Ovary (tissue), 9 donors: Measurements from ENCODE around the gene GMFB. TPM values are rescaled to one million over a fixed set of nuclear protein-coding genes. Genes with fewer than 3 reads are reported as not detected.

Experiments used
- DNase-seq, 5 donors: peaks; one replicate each; pipeline ENCODE4 v3.0.0-alpha.2; 2019 to 2020
- H3K27ac ChIP-seq, 2 donors: fragments of 200-600 bp; one replicate each; pipeline versions ENCODE4 v1.5.1 to v1.8.0; 2019 to 2022
- H3K27me3 ChIP-seq: fragments of 200-600 bp; one replicate; pipeline ENCODE4 v1.8.0; 2022
- H3K36me3 ChIP-seq: fragments of 200-600 bp; sonication (generic); one replicate; pipeline ENCODE4 v1.5.1; 2019
- H3K4me1 ChIP-seq: one replicate; pipeline ENCODE4 v1.8.1; 2013; ENCODE audit warnings: mild to moderate bottlenecking, moderate library complexity; ENCODE audit not compliant: insufficient read depth
- H3K4me3 ChIP-seq: fragments of 200-600 bp; sonication (generic); one replicate; pipeline ENCODE4 v1.5.1; 2017
- H3K9me3 ChIP-seq, 2 donors: fragments of 200-600 bp in 1 of 2; sonication (generic) in 1 of 2; one replicate each; pipeline versions ENCODE4 v1.5.1 to v1.8.1; 2013 to 2019; ENCODE audit warnings: mild to moderate bottlenecking in 1 of 2, moderate library complexity in 1 of 2
- CTCF ChIP-seq, 3 donors: fragments of 450-650 bp in 2 of 3; fragments of 200-600 bp in 1 of 3; IDR thresholded peaks; one replicate each; pipeline versions ENCODE4 v1.5.1 to v1.8.0; 2016 to 2022; ENCODE audit warnings: antibody characterized with exemption in 3 of 3, mild to moderate bottlenecking in 1 of 3
- EP300 ChIP-seq: sonication (generic); formaldehyde crosslinking; IDR thresholded peaks from one replicate; pipeline ENCODE4 v1.6.1; 2017; ENCODE audit warnings: antibody characterized with exemption
- POLR2A ChIP-seq: fragments of 450-650 bp; IDR thresholded peaks from one replicate; pipeline ENCODE4 v1.6.1; 2017; ENCODE audit warnings: antibody characterized with exemption, mild to moderate bottlenecking, moderate library complexity
- WGBS, 3 donors: extraction: QIAGEN DNeasy Blood & Tissue Kit in 1 of 3; methylation state at CpG; one replicate each; pipeline versions ENCODE4 v1.1.5 to v1.1.7; 2013 to 2017; 5-methylcytosine and 5-hydroxymethylcytosine counted together
- intact Hi-C, 4 donors: fragments of 100-400 bp; cut with DNase I; formaldehyde crosslinking; loops; one replicate each; pipeline versions ENCODE4 v1.11.0 to v1.15.1; 2022 to 2023
- polyA plus RNA-seq, 2 donors: library from polyadenylated mRNA; stranded (reverse); fragments of 200-250 nt in 1 of 2; fragments of 350-450 nt in 1 of 2; fragmentation: Illumina TruSeq in 1 of 2; extraction: RNeasy Lipid Tissue Mini Kit (QIAGEN cat#74804) in 1 of 2; gene quantifications; one replicate each; pipeline ENCODE4 v1.2.3, GENCODE V29; 2013 to 2014
- total RNA-seq, 7 donors: library from RNA; depleted of rRNA in 2 of 7; stranded (reverse); fragments of >200 nt in 2 of 7; fragmentation: NEBNext Ultra II Directional in 3 of 7; extraction: Animal tissue kit (Norgen Biotek cat#: 25700) in 3 of 7; gene quantifications; one replicate each; pipeline versions ENCODE4 v1.1.0 to v1.2.4, GENCODE V29; 2016 to 2023
- donor health status: DM: no; HTN: no; CAD: no; lungs with moderate emphysema.
- donor health status: DM: no; HTN: no; CAD: no.
- donor health status: Bipolar disorder and iron deficiency.
- donor health status: DM: yes; HTN: yes; CAD: no.
- donor health status: DM: no; HTN: no; CAD: no.
- donor health status: DM: yes; HTN: yes; CAD: no.

The GMFB gene
- total and polyA plus RNA-seq, 9 donors, result 14.1 to 65.5 (median 30.0) TPM

- 83 to 89% (median 86%) methylated on average over 3 of the region's 3 CpGs for WGBS, 3 donors
- no peaks in the 10 kb centered on the region for H3K9me3 ChIP-seq
- intact Hi-C loops, result no loop called here
- DNase-seq, result no peak
- H3K4me1 ChIP-seq, result no peaks in the 10 kb centered on the region
- no peak overlapping the region for H3K4me3 ChIP-seq
- no peak overlapping the region for H3K27ac ChIP-seq
- no peak for TF ChIP-seq POLR2A
- TF ChIP-seq EP300, result no peak
- TF ChIP-seq CTCF (IDR thresholded peaks at IDR 0.05), result no peak
- no peaks in the 10 kb centered on the region for H3K27me3 ChIP-seq
- H3K36me3 ChIP-seq, result no peaks in the 10 kb centered on the region
Observed at GRCh38 chr14:54500744-54501143, 12.0 kb upstream of the GMFB start.

GRCh38 chr14:54498579-54498978, 9.8 kb upstream of the GMFB start:
- H3K27ac ChIP-seq, result no peak overlapping the region
- H3K36me3 ChIP-seq, result no peaks in the 10 kb centered on the region
- TF ChIP-seq EP300 (no peak), POLR2A (no peak), CTCF (IDR thresholded peaks at IDR 0.05) (no peak)
- intact Hi-C loops, result no loop called here
- no peaks in the 10 kb centered on the region for H3K9me3 ChIP-seq
- H3K4me3 ChIP-seq, result no peak overlapping the region
- no peak for DNase-seq
- WGBS, 3 donors, result 63 to 72% (median 68%) methylated on average over 7 of the region's 7 CpGs
- no peaks in the 10 kb centered on the region for H3K4me1 ChIP-seq
- H3K27me3 ChIP-seq, result no peaks in the 10 kb centered on the region

GRCh38 chr14:54498095-54498531, 9.3 kb upstream of the GMFB start:
- H3K4me3 ChIP-seq, result no peak overlapping the region
- no peak overlapping the region for H3K27ac ChIP-seq
- H3K36me3 ChIP-seq, result no peaks in the 10 kb centered on the region
- intact Hi-C loops, result no loop called here
- WGBS, 3 donors, result 62 to 67% (median 65%) methylated on average over 5 of the region's 5 CpGs
- no peaks in the 10 kb centered on the region for H3K27me3 ChIP-seq
- no peak for DNase-seq
- no peaks in the 10 kb centered on the region for H3K4me1 ChIP-seq
- H3K9me3 ChIP-seq, result no peaks in the 10 kb centered on the region
- no peak for TF ChIP-seq CTCF (IDR thresholded peaks at IDR 0.05)
- TF ChIP-seq POLR2A, result no peak
- TF ChIP-seq EP300, result no peak

GRCh38 chr14:54497224-54497623, 8.4 kb upstream of the GMFB start:
- DNase-seq, result no peak
- H3K36me3 ChIP-seq, result no peaks in the 10 kb centered on the region
- no peaks in the 10 kb centered on the region for H3K27me3 ChIP-seq
- no peak overlapping the region for H3K4me3 ChIP-seq
- no peaks in the 10 kb centered on the region for H3K4me1 ChIP-seq
- no peaks in the 10 kb centered on the region for H3K9me3 ChIP-seq
- H3K27ac ChIP-seq, result no peak overlapping the region
- TF ChIP-seq EP300, result no peak
- TF ChIP-seq CTCF (IDR thresholded peaks at IDR 0.05), result no peak
- no peak for TF ChIP-seq POLR2A
- 57 to 74% (median 63%) methylated on average over 2 of the region's 2 CpGs for WGBS, 3 donors
- intact Hi-C loops, result no loop called here

- WGBS, 3 donors, result 29 to 42% (median 35%) methylated on average over 13 of the region's 13 CpGs
- Histone ChIP-seq H3K4me3 (no peak overlapping the region), H3K36me3 (no peaks in the 10 kb centered on the region), H3K9me3 (no peaks in the 10 kb centered on the region), H3K27me3 (no peaks in the 10 kb centered on the region), H3K27ac (peak overlapping the region in 1 of 2 donors; percentile 4), H3K4me1 (no peaks in the 10 kb centered on the region)
- intact Hi-C loops, result no loop called here
- no peak for TF ChIP-seq POLR2A
- TF ChIP-seq CTCF (IDR thresholded peaks at IDR 0.05), result no peak
- no peak for TF ChIP-seq EP300
- DNase-seq, result peak in 1 of 5 donors; percentile 31
Observed at GRCh38 chr14:54493293-54493692, 4.5 kb upstream of the GMFB start.
